HG03108 (cell line): ENCODE measurements around the gene TMEM98.
"Not testable (repeated sequence)": the region's sequence is repeated elsewhere in the genome, so short reads cannot be mapped to it uniquely, and the experiment has no call there.

Experiments used
- ATAC-seq: cut with Tn5 transposase; IDR thresholded peaks from one replicate; pipeline ENCODE4 v1.9.1; 2021; ENCODE audit warnings: moderate library complexity; ENCODE audit not compliant: unreplicated experiment

The TMEM98 gene

GRCh38 chr17:32913593-32913992 is 14.4 kb upstream of the TMEM98 start:
- ATAC-seq, result no peak

DNA sequence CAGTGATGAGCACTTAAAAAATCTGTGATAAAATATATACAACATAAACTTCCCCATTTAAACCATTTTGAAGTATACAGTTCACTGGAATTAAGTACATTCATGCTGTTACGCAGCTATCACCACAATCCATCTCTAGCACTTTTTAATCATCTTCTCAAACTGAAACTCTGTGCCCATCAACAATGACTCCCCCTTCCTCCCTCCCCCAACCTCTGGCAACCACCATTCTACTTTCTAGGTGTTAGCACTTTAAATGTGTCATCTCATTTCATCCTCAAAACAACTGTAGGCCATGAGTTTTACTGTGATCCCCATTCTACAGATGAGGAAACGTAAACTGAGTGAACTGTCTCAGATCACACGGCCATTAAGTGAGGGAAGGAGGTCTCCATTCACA is 13.8 kb upstream of the TMEM98 start:
- no peak for ATAC-seq

- ATAC-seq, result no peak
These were observed 12.7 kb upstream of the TMEM98 start for GRCh38 chr17:32915245-32915644.

DNA sequence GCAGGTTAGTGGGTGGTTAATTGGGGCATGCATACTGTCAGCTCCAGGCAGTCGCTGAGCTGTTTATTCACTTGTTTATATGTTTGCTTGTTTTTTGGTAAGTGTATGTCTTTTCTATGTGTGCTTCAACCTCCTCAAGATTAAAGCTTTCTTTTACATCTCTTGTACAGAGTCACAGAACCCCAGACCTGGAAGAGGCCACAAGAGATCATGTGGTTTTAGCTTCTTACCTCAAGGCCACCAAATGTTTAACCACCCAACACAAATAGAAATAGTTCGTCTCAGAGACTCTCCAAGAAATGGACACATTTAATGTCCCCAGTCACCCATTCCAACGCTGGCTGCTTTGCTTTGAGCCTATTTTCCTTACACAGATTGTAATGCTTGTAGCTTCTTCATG is 11.8 kb upstream of the TMEM98 start:
- ATAC-seq, result no peak

- no peak for ATAC-seq
These were observed 10.9 kb upstream of the TMEM98 start for GRCh38 chr17:32917081-32917480.

DNA sequence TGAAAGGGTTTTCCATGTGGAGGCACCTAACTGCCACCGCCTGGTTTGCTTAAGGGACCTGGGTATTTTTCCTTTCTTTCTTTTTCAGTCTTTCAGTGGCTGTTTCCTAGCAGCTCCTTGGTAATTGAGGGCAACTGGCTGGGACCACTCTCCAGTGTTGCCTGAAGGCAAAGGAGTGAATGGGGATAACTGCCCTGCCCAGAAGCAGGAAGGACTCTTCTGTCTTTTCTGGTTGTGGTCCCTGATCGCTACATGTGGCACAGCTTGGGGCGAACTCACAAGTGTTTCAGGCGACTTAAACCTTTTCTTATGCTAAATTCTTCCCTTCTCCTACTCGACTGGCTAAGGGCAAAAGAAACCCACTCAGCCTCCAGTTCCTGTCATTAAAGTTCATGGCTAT is 10.1 kb upstream of the TMEM98 start:
- no peak for ATAC-seq

DNA sequence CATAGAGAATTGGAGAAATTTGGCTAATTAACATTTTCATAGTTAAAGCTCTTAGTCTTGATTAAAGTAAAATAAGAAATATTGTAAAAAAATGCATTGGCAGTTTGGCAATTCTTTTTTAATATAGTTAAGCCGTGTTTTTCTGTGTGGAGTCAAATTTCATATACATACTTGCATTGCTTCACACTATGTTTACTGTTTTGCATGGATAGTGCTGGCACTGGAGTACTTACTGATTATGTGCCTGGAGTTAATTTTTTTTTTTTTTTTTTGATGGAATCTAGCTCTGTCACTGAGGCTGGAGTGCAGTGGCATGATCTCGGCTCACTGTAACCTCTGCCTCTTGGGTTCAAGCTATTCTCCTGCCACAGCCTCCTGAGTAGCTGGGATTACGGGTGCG is 8.1 kb upstream of the TMEM98 start:
- ATAC-seq, result not testable (repeated sequence)

GRCh38 chr17:32920293-32920692 is 7.7 kb upstream of the TMEM98 start:
- ATAC-seq, result no peak

DNA sequence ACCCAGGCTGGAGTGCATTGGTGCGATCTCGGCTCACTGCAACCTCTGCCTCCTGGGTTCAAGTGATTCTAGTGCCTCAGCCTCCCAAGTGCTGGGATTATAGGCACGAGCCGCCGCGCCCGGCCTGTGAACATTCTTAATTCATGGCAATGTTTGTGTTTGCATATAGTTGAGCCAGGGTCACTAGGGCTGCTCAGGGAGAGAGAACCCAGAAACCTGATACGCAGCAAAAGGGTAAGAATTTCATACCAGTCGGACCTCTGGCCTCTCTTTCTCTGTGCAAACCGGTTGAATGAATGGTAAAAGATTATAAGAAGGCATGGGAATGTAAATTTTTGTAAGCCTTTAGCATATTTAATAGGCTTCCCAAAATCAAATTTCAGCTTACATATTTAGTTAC is 6.9 kb upstream of the TMEM98 start:
- no peak for ATAC-seq

DNA sequence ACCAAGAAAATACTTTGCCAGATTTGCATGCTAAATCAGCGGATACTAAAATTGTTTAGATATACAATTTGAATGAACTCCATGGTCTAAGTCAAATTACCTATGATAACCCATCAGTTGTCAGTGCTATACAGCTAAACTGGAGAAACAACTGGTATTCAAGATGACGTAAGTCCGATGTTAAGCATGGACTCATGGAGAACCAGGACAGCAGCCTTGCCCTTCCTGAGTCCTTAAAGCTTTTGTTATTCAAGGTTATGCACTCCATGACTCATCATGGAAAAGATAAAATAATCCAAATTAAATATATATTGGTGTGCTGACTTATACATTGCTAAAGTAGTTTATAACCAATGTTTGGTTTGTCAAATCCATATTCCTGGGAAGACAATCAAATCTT is 4.0 kb upstream of the TMEM98 start:
- not testable (repeated sequence) for ATAC-seq

- no peak for ATAC-seq
These were observed 1.8 kb upstream of the TMEM98 start for GRCh38 chr17:32926183-32926582.

DNA sequence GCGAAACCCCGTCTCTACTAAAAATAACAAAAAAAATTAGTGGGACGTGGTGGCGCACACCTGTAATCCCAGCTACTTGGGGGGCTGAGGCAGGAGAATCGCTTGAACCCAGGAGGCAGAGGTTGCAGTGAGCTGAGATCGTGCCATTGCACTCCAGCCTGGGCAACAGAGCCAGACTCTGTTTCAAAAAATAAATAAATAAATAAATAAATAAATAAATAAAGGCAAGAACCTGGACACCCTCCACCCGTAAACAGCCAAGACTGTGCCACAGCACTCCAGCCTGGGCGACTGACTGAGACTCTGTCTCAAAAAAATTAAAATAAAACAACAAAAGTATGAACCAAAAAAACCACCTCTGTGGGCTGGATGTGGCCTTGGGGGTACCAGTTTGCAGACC is 1.2 kb upstream of the TMEM98 start:
- ATAC-seq, result not testable (repeated sequence)

GRCh38 chr17:32927201-32927723 is 691 bp upstream of the TMEM98 start:
- ATAC-seq, result no peak

DNA sequence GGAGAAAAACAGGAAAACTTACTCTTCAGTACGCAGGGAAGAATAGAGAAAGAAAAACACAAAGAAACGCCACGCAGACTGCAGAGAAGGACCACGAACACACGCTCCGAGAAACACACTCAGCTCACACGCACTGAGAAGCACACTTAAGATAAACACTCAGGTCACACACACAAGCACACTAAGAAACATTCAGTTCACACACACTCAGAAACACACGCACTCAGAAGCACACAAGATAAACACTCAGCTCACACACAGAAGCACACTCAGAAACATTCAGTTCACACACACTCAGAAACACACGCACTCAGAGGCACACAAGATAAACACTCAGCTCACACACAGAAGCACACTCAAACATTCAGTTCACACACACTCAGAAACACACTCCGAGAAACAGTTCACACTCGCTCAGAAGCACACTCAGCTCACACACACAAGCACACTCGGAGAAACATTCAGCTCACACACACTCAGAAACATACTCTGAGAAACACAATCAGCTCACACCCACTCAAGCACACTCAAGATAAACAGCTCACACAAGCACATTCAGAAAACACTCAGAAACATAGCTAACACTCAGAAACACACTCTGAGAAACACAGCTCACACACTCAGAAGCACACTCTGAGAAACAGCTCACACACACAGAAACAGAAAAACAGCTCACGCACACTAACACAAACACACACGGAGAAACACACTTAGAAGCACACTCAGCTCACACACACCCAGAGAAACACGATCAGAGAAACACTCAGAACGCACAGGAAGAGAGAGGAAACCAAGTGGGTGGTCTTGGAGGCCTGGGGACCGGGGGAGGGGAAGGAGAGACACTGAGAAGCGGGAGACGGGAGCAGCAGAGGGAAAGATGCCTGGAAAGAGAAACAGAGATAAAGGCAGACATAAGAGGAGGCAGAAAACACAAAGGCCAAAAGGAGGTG is 908 bp downstream of the TMEM98 start:
- no peak for ATAC-seq

GRCh38 chr17:32929588-32929987 is 1.6 kb downstream of the TMEM98 start:
- ATAC-seq, result no peak

DNA sequence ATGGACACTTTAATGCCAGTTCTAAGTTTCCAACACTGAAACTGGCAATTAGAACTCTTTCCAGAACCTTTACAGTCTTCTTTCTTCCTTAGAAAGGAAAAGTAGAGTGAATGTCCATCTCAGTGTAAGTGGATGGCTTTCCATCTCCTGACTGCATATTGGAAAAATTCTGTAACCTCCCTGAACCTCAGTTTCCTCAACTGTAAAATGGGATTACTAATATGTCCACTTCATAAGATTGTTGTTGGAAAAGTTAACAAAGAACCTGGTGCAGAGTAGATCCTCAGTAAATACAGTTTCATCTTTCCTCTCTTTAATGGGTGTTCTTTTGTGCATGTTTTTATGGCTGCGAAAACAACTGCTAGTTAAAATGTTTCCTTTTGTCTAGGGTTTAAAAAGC is 2.6 kb downstream of the TMEM98 start:
- no peak for ATAC-seq

GRCh38 chr17:32931686-32932085 is 3.7 kb downstream of the TMEM98 start:
- ATAC-seq, result no peak

GRCh38 chr17:32933881-32934280 is 5.9 kb downstream of the TMEM98 start:
- no peak for ATAC-seq

DNA sequence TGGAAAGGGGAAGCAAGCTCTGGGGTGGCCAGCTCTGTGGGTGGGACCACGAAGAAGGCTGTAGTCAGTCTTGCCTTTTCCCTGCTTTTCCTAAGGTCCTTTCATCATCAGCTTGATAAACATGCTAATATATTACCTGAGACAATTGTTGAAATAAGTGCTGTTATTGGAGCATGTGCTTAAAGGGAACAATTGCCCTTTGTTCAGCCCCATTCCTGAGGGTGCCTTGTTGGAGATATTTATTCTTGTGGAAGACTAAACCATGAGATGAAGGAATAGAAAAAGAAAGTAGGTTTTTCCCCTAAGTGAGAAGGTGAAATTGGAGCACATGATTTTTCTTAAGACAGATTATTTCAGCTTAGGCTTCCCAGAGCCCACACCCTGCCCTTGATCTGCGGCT is 7.8 kb downstream of the TMEM98 start:
- no peak for ATAC-seq

DNA sequence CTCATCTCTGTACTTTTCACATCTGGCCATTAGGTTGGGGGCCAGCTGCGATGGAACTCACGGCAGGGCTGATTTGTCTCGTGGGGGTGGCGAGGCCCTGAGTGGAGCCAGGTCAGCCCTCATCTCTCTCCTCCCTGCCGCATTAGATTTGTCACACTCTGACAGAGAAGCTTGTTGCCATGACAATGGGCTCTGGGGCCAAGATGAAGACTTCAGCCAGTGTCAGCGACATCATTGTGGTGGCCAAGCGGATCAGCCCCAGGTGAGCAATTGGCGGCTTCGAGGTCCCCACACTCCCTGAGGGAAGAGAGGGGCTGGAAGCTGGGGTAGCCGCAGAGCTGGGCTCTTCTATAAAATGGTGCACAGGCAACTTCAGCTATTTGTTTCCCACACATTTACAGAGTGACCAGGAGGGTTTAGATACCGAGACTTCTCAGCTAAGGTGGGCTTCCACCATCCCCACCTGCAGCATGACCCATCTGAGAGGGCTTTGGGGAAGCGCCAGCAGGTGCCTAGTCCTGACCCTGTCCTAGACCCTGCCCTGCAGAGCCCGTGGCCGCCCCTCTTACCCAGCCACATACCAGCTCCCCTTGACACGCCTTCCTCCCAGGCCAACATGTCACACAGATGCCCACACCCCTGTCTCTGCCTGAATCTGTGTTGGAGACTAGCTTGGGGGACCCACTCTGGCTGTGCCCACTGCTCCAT is 8.4 kb downstream of the TMEM98 start:
- no peak for ATAC-seq

- no peak for ATAC-seq
These were observed 9.0 kb downstream of the TMEM98 start for GRCh38 chr17:32936894-32937500.
